Measurements from ENCODE around the gene COX4I2. TPM values are rescaled to one million over a fixed set of nuclear protein-coding genes. Genes with fewer than 3 reads are reported as not detected.
A peak's percentile ranks its signal among the peaks of the same experiment; 100 is the strongest.

COX4I2 gene
- total RNA-seq, 1 experiment from 2014 or later, result not detected

GRCh38 chr20:31603822-31604566 lies 33.7 kb upstream of the COX4I2 start (continued):
- TF ChIP-seq FOXP1 (CRISPR knock-in tag; IDR thresholded peaks at IDR 0.05; ENCODE audit: borderline replicate concordance), result peak; percentile 74; the same call in 1 of the 2 replicates
- no peak for TF ChIP-seq TP53 (CRISPR knock-in tag; IDR thresholded peaks at IDR 0.05)
- TF ChIP-seq NR2C2 (CRISPR knock-in tag; IDR thresholded peaks at IDR 0.05), result no peak
- TF ChIP-seq NR1H2 (CRISPR knock-in tag; IDR thresholded peaks at IDR 0.05), result no peak
- no peak for TF ChIP-seq SMAD4 (CRISPR knock-in tag; IDR thresholded peaks at IDR 0.05)
- TF ChIP-seq ZBTB21 (CRISPR knock-in tag; IDR thresholded peaks at IDR 0.05; ENCODE audit: borderline replicate concordance), result peak; percentile 94
- no peak for TF ChIP-seq AFF4 (CRISPR knock-in tag; IDR thresholded peaks at IDR 0.05; ENCODE audit: borderline replicate concordance)
- TF ChIP-seq, protein P1, sequence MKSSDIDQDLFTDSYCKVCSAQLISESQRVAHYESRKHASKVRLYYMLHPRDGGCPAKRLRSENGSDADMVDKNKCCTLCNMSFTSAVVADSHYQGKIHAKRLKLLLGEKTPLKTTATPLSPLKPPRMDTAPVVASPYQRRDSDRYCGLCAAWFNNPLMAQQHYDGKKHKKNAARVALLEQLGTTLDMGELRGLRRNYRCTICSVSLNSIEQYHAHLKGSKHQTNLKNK (CRISPR knock-in tag; IDR thresholded peaks at IDR 0.05), result no peak
- no peak for TF ChIP-seq GRHL2 (CRISPR knock-in tag; IDR thresholded peaks at IDR 0.05; ENCODE audit: insufficient replicate concordance, severe bottlenecking)
- no peak; the same call in 1 of the 2 replicates for TF ChIP-seq ZNF281 (CRISPR knock-in tag; IDR thresholded peaks at IDR 0.05)
- TF ChIP-seq, protein P2, sequence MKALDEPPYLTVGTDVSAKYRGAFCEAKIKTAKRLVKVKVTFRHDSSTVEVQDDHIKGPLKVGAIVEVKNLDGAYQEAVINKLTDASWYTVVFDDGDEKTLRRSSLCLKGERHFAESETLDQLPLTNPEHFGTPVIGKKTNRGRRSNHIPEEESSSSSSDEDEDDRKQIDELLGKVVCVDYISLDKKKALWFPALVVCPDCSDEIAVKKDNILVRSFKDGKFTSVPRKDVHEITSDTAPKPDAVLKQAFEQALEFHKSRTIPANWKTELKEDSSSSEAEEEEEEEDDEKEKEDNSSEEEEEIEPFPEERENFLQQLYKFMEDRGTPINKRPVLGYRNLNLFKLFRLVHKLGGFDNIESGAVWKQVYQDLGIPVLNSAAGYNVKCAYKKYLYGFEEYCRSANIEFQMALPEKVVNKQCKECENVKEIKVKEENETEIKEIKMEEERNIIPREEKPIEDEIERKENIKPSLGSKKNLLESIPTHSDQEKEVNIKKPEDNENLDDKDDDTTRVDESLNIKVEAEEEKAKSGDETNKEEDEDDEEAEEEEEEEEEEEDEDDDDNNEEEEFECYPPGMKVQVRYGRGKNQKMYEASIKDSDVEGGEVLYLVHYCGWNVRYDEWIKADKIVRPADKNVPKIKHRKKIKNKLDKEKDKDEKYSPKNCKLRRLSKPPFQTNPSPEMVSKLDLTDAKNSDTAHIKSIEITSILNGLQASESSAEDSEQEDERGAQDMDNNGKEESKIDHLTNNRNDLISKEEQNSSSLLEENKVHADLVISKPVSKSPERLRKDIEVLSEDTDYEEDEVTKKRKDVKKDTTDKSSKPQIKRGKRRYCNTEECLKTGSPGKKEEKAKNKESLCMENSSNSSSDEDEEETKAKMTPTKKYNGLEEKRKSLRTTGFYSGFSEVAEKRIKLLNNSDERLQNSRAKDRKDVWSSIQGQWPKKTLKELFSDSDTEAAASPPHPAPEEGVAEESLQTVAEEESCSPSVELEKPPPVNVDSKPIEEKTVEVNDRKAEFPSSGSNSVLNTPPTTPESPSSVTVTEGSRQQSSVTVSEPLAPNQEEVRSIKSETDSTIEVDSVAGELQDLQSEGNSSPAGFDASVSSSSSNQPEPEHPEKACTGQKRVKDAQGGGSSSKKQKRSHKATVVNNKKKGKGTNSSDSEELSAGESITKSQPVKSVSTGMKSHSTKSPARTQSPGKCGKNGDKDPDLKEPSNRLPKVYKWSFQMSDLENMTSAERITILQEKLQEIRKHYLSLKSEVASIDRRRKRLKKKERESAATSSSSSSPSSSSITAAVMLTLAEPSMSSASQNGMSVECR (CRISPR knock-in tag; IDR thresholded peaks at IDR 0.05; ENCODE audit: borderline replicate concordance), result peak; percentile 90; the same call in 1 of the 2 replicates
- TF ChIP-seq, protein P3, sequence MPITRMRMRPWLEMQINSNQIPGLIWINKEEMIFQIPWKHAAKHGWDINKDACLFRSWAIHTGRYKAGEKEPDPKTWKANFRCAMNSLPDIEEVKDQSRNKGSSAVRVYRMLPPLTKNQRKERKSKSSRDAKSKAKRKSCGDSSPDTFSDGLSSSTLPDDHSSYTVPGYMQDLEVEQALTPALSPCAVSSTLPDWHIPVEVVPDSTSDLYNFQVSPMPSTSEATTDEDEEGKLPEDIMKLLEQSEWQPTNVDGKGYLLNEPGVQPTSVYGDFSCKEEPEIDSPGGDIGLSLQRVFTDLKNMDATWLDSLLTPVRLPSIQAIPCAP (CRISPR knock-in tag; IDR thresholded peaks at IDR 0.05), result no peak
- TF ChIP-seq, protein P4, sequence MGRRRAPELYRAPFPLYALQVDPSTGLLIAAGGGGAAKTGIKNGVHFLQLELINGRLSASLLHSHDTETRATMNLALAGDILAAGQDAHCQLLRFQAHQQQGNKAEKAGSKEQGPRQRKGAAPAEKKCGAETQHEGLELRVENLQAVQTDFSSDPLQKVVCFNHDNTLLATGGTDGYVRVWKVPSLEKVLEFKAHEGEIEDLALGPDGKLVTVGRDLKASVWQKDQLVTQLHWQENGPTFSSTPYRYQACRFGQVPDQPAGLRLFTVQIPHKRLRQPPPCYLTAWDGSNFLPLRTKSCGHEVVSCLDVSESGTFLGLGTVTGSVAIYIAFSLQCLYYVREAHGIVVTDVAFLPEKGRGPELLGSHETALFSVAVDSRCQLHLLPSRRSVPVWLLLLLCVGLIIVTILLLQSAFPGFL (CRISPR knock-in tag; IDR thresholded peaks at IDR 0.05; ENCODE audit: borderline replicate concordance), result no peak
- no peak; the same call in 1 of the 2 replicates for TF ChIP-seq ETV6 (CRISPR knock-in tag; IDR thresholded peaks at IDR 0.05)
- no peak for TF ChIP-seq JUN (CRISPR knock-in tag; IDR thresholded peaks at IDR 0.05)
- no peak for TF ChIP-seq USF1 (CRISPR knock-in tag; IDR thresholded peaks at IDR 0.05)
- no peak for TF ChIP-seq ZNF671 (CRISPR knock-in tag; IDR thresholded peaks at IDR 0.05)
- TF ChIP-seq, protein P5, sequence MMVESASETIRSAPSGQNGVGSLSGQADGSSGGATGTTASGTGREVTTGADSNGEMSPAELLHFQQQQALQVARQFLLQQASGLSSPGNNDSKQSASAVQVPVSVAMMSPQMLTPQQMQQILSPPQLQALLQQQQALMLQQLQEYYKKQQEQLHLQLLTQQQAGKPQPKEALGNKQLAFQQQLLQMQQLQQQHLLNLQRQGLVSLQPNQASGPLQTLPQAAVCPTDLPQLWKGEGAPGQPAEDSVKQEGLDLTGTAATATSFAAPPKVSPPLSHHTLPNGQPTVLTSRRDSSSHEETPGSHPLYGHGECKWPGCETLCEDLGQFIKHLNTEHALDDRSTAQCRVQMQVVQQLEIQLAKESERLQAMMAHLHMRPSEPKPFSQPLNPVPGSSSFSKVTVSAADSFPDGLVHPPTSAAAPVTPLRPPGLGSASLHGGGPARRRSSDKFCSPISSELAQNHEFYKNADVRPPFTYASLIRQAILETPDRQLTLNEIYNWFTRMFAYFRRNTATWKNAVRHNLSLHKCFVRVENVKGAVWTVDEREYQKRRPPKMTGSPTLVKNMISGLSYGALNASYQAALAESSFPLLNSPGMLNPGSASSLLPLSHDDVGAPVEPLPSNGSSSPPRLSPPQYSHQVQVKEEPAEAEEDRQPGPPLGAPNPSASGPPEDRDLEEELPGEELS (CRISPR knock-in tag; IDR thresholded peaks at IDR 0.05), result no peak
- TF ChIP-seq EMX1 (CRISPR knock-in tag; IDR thresholded peaks at IDR 0.05), result no peak
- TF ChIP-seq SP1 (CRISPR knock-in tag; conservative IDR thresholded peaks at IDR 0.05), result peak; percentile 70
- TF ChIP-seq MYBL2 (CRISPR knock-in tag; IDR thresholded peaks at IDR 0.05), result peak; percentile 79; the same call in 1 of the 2 replicates
